ENCODE measurements around the gene NOTCH3.

DNA sequence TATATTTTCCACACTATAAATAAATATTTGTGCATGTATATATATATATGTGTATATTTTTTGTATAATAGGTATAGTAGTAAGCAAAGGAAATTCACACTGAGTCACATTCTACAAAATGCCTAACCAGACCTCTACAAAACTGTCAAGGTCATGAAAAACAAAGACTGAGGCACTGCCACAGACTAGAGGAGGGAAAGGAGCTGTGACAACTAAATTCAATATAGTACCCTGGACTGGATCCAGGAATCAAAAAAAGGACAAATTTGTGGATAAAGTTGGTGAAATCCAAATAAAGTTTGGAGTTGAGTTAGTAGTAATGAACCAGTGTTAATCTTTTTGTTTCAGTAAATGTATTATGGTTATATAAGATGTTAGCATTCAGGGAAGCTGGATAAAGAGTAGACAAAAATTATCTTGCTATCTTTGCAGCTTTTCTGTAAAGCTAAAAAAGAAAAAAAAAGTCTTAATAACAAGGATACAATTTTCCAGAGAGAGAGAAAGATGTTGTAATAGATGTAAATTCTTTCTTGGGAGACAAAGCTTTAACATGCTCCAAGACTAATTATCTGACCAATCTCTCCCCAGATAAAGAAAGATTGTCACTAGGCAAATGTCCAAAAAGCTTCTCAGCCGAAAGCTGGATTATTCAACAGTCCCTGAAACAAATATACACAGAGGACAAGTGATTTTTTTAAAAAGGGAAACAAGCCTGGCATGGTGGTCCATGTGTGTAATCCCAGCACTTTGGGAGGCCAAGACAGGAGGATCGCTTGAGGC, 74.5 kb downstream of the NOTCH3 start:
- no peak for TF ChIP-seq POLR2A (IDR thresholded peaks at IDR 0.05; ENCODE audit: low read depth, low read length)
- no peak for TF ChIP-seq POLR2AphosphoS5 (IDR thresholded peaks at IDR 0.05; ENCODE audit: low read depth, low read length)
- no peak for TF ChIP-seq TAF1 (IDR thresholded peaks at IDR 0.05; ENCODE audit: low read depth, low read length)
- no peak for TF ChIP-seq PAX5 (IDR thresholded peaks at IDR 0.05; ENCODE audit: insufficient read depth, low read length, severe bottlenecking)
- TF ChIP-seq POU2F2 (IDR thresholded peaks at IDR 0.05; ENCODE audit: low read depth, low read length), result no peak
- no peak for TF ChIP-seq SPI1 (IDR thresholded peaks at IDR 0.05; ENCODE audit: low read depth, low read length)

Measured in GM12891 (cell line).